GM18499 (cell line): ENCODE results near the gene EBI3.
"Not testable (repeated sequence)": the region's sequence is repeated elsewhere in the genome, so short reads cannot be mapped to it uniquely, and the experiment has no call there.

Experiments used
- ATAC-seq: cut with Tn5 transposase; IDR thresholded peaks from one replicate; pipeline ENCODE4 v1.9.1; 2021; ENCODE audit warnings: moderate number of reproducible peaks; ENCODE audit not compliant: insufficient read depth, unreplicated experiment

EBI3 gene

GRCh38 chr19:4274321-4274686 is 45.0 kb downstream of the EBI3 start:
- not testable (repeated sequence) for ATAC-seq

- no peak for ATAC-seq
Measured at GRCh38 chr19:4277191-4277696, 47.9 kb downstream of the EBI3 start.

GRCh38 chr19:4278010-4278409 is 48.7 kb downstream of the EBI3 start:
- ATAC-seq = no peak

- ATAC-seq = no peak
Measured at GRCh38 chr19:4278419-4279266, 49.3 kb downstream of the EBI3 start, which contains the start of gene SHD. Gene SHD, plus strand, starts transcription at chr19:4279266. Its CDS starts 798 bp downstream, at chr19:4280064.

- ATAC-seq = no peak
Measured at GRCh38 chr19:4279267-4279529, 49.9 kb downstream of the EBI3 start.

GRCh38 chr19:4279530-4280422 is 50.5 kb downstream of the EBI3 start:
- no peak for ATAC-seq

GRCh38 chr19:4284176-4284958 is 55.0 kb downstream of the EBI3 start:
- ATAC-seq = no peak

- no peak for ATAC-seq
Measured at GRCh38 chr19:4284974-4285373, 55.7 kb downstream of the EBI3 start.

- ATAC-seq = not testable (repeated sequence)
Measured at GRCh38 chr19:4286141-4286540, 56.8 kb downstream of the EBI3 start.
